ENCODE data around the gene ARID1B. TPM values are rescaled to one million over a fixed set of nuclear protein-coding genes. Genes with fewer than 3 reads are reported as not detected.

ARID1B gene
- total RNA-seq, 2 donors from 2014 or later = 43.9 to 44.6 TPM

DNA sequence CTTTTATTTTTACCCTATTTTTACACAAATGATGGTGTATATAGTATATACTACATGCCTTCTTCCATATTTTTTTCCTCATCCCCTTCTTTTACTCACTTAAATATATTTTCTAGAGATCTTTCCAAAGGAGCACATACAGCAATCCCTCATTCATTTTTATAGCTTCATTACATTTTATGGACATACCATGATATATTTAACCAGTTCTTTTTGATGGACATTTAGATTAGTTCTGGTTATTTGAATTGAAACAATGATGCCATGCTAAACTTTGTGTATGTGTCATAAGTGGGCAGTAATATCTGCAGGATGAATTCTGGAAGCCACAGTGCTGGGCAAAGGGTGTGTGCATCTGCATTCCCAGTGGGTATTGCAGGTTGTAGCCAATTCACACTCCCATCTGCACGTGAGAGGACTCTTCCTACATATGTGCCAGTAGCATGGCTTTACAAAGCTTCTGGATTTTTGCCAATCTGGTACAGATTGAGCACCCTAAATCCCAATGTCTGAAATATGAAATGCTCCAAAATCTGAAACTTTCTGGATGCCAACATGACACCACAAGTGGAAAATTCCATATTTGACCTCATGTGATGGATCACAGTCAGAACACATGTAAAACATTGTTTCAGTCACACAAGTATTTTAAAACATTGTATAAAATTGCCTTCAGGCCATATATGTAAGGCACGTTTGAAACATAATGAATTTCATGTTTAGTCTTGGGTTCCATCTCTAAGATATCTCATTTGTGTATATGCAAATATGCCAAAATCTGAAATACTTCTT, 127.2 kb downstream of the ARID1B start:
- Histone ChIP-seq H3K27me3 (no peaks in the 10 kb centered on the region), H3K4me1 (peaks cover 0 to 16% of the 10 kb centered on the region in 2 donors), H3K4me3 (no peak overlapping the region), H3K36me3 (no peaks in the 10 kb centered on the region), H3K27ac (no peak overlapping the region), H3K9me3 (no peaks in the 10 kb centered on the region)
- DNase-seq (ENCODE audit: low spot score) = no peak
- TF ChIP-seq, protein P1, sequence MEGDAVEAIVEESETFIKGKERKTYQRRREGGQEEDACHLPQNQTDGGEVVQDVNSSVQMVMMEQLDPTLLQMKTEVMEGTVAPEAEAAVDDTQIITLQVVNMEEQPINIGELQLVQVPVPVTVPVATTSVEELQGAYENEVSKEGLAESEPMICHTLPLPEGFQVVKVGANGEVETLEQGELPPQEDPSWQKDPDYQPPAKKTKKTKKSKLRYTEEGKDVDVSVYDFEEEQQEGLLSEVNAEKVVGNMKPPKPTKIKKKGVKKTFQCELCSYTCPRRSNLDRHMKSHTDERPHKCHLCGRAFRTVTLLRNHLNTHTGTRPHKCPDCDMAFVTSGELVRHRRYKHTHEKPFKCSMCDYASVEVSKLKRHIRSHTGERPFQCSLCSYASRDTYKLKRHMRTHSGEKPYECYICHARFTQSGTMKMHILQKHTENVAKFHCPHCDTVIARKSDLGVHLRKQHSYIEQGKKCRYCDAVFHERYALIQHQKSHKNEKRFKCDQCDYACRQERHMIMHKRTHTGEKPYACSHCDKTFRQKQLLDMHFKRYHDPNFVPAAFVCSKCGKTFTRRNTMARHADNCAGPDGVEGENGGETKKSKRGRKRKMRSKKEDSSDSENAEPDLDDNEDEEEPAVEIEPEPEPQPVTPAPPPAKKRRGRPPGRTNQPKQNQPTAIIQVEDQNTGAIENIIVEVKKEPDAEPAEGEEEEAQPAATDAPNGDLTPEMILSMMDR (IDR thresholded peaks at IDR 0.05) = no peak

DNA sequence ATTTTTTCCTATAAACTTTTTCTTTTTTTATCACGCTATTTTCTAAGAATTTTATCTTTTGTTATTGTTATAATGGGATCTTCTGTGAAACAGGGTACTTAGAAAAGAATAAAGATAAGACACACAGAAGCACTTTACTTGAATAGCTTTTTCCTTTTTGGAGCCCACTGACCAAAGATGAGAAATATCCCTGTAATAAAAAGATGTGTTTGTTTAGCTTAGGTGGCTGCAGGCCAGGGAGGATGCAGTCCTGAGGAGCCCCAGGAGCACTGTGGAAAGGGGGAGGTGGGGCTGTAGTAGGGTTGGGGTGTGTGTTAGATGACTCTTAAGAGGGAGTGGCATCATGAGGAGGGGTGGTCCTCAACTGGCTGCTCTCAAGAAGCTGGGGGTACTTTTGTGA, 128.6 kb downstream of the ARID1B start:
- H3K4me1 ChIP-seq = peaks cover 0 to 9% of the 10 kb centered on the region in 2 donors
- H3K27me3 ChIP-seq = no peaks in the 10 kb centered on the region
- H3K36me3 ChIP-seq = no peaks in the 10 kb centered on the region
- no peak overlapping the region for H3K27ac ChIP-seq
- no peak overlapping the region for H3K4me3 ChIP-seq
- no peak for DNase-seq (ENCODE audit: low spot score)
- TF ChIP-seq, protein P1 (IDR thresholded peaks at IDR 0.05) = no peak
- no peaks in the 10 kb centered on the region for H3K9me3 ChIP-seq

DNA sequence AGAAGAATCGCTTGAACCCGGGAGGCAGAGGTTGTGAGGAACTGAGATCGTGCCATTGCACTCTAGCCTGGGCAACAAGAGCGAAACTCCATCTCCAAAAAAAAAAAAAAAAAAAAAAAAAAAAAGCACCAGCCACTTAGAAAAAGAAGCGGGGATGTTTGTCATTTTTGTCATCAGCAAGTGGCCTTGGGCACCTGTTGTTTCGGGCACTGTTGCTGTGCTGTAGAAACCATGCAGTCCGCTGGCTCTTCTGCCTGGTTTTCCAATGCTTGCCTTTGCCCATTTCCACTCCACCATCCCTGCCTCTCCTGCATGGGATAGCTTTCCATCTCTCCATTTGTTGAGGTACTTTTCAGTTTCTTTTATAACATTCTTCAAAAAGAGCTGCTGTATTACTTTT, 129.3 kb downstream of the ARID1B start:
- no peak for DNase-seq (ENCODE audit: low spot score)
- TF ChIP-seq, protein P1 (IDR thresholded peaks at IDR 0.05) = no peak
- H3K36me3 ChIP-seq = no peaks in the 10 kb centered on the region
- H3K9me3 ChIP-seq = no peaks in the 10 kb centered on the region
- H3K4me3 ChIP-seq = no peak overlapping the region
- H3K27me3 ChIP-seq = no peaks in the 10 kb centered on the region
- H3K27ac ChIP-seq = no peak overlapping the region
- peaks cover 0 to 3% of the 10 kb centered on the region in 2 donors for H3K4me1 ChIP-seq

DNA sequence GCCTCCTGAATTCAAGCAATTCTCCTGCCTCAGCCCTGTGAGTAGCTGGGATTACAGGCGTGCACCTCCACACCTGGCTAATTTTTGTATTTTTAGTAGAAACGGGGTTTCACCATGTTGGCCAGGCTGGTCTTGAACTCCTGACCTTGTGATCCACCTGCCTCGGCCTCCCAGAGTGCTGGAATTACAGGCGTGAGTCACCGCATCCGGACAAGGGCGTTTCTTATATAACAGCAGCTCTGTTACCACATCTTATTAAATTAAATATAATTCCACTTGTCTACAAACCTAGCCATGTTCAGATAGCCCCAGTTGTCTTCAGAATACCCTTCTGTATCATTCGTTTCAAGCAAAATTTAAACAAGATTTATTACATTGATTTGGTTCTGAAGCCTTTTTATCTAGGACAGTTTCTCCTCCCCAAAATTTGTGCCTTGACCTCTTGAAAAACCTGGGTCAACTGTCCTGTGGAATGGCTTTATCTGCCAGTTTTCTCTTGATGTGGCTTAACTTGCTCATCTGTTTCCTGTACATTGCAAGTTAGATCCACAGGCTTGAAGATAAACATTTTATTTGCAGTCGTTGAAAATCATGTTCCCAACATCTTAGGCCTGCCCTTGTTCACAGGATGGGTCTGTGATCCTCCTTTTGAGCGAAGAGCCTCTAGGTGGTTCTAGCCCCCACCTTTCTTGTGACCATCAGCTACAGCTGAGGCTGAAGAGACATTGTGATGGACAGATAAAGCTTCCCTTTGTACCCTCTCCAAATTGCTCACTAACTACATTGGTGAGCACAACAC, 132.2 kb downstream of the ARID1B start:
- Histone ChIP-seq H3K27ac (no peak overlapping the region), H3K27me3 (no peaks in the 10 kb centered on the region), H3K36me3 (no peaks in the 10 kb centered on the region), H3K4me1 (no peaks in the 10 kb centered on the region), H3K4me3 (no peak overlapping the region), H3K9me3 (no peaks in the 10 kb centered on the region)
- TF ChIP-seq, protein P1 (IDR thresholded peaks at IDR 0.05) = no peak
- DNase-seq (ENCODE audit: low spot score) = no peak

DNA sequence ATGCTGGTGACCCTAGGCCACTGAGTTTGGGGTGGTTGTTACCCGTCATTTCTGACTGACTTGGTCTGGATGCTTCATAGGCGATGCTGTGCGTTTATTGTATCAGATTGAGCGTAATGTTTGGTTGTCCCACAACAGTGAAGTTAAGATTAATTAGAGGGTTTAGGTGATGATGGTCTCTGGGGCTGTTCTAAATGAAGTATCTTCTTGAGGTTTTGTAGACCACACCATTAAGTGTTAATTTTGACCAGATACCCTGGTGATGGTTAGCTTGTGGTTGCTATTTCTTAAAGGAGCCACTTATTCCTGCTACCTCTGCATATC, 132.8 kb downstream of the ARID1B start:
- no peaks in the 10 kb centered on the region for H3K27me3 ChIP-seq
- H3K9me3 ChIP-seq = no peaks in the 10 kb centered on the region
- no peaks in the 10 kb centered on the region for H3K4me1 ChIP-seq
- no peak for DNase-seq (ENCODE audit: low spot score)
- TF ChIP-seq, protein P1 (IDR thresholded peaks at IDR 0.05) = no peak
- no peak overlapping the region for H3K27ac ChIP-seq
- no peak overlapping the region for H3K4me3 ChIP-seq
- no peaks in the 10 kb centered on the region for H3K36me3 ChIP-seq
